Right lobe of liver (tissue), 4 donors: ENCODE results near the gene PHF21B.

ENCODE experiments used
- POLR2A ChIP-seq: fragments of 450-650 bp; IDR thresholded peaks from one replicate; pipeline ENCODE4 v1.6.1; 2017; ENCODE audit warnings: antibody characterized with exemption, mild to moderate bottlenecking
- TF ChIP-seq, protein P1 (sequence below), 4 donors: fragments of 200-600 bp in 3 of 4; fragments of 450-650 bp in 1 of 4; IDR thresholded peaks; one replicate each; pipeline versions ENCODE4 v1.5.1 to v1.8.0; 2016 to 2022; ENCODE audit warnings: antibody characterized with exemption in 4 of 4, mild to moderate bottlenecking in 2 of 4
- donor health status: DM: no; HTN: no; CAD: no.
- donor health status: DM: no; HTN: no; CAD: no.
- donor health status: DM: no; HTN: yes; CAD: no.

DNA sequence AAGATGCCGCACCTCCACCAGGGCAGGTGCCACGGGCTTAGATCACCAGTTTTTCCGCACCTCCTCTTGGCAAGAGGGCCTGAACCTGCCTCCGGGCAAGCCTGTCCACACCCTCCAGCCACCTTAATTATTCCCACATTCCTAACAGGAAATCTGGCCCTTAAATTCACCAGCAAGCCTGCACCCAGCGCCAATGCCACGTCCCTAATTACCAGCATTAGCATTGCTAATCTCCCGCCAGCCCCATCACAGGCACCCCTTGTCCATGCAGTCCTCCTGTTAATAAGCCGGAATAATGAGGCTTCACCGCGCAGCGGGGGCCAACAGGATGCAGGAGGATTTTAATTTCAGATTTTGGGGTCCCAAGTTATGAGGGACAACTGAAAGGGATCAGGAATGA, 69.7 kb downstream of the PHF21B start:
- TF ChIP-seq, protein P1, sequence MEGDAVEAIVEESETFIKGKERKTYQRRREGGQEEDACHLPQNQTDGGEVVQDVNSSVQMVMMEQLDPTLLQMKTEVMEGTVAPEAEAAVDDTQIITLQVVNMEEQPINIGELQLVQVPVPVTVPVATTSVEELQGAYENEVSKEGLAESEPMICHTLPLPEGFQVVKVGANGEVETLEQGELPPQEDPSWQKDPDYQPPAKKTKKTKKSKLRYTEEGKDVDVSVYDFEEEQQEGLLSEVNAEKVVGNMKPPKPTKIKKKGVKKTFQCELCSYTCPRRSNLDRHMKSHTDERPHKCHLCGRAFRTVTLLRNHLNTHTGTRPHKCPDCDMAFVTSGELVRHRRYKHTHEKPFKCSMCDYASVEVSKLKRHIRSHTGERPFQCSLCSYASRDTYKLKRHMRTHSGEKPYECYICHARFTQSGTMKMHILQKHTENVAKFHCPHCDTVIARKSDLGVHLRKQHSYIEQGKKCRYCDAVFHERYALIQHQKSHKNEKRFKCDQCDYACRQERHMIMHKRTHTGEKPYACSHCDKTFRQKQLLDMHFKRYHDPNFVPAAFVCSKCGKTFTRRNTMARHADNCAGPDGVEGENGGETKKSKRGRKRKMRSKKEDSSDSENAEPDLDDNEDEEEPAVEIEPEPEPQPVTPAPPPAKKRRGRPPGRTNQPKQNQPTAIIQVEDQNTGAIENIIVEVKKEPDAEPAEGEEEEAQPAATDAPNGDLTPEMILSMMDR (IDR thresholded peaks at IDR 0.05), result no peak
- no peak for TF ChIP-seq POLR2A
